Colon (tissue), 2 donors: ENCODE results near the gene SORCS2.

ENCODE experiments used
- FAIRE-seq: peaks from 2 replicates; lab custom pipeline; 2012; peaks lifted over from hg19 to GRCh38; lab: Jason Lieb, UNC
- donor health status: control.
- donor health status: control.

Gene SORCS2

DNA sequence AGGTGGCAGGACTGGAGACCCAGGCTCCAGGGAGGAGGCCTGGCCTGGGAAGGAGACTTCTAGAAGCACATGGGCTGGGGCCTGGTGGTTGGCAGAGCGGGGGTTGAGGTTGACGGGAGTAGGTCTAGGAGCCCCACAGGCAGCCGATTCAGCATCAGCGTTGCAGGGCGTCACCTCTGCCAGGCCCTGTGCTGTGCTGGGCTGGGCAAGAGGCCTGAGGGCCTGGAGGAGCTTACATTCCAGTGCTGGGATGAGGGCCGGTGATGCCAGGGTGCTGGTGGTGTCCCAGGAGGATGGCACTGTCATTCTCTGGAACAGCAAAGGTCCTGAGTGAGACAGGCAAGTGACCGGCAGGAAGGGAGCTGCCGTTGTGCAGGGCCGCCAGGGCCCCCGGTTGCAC lies 76.6 kb downstream of the SORCS2 start:
- FAIRE-seq: no peak

GRCh38 chr4:7270121-7270520 lies 77.8 kb downstream of the SORCS2 start:
- FAIRE-seq: no peak

DNA sequence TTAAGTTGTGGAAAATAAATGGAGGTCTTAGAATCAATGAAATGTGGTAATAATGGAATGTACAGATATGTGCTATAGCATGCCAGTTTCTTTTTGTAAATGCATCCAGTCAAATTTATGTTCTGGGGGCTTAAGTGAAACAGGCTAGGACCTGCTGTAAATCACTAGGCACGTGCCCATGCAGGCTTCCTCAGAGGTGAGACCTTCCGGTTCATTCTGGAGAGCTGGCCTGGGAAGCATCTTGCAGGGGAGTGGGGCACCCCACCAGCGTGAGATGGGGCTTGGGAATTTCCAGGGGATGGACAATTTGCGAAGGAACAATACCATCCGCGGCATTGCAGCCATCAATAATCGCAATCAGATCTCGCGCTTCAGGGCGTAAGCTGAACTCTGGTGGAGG lies 80.1 kb downstream of the SORCS2 start:
- FAIRE-seq: no peak

DNA sequence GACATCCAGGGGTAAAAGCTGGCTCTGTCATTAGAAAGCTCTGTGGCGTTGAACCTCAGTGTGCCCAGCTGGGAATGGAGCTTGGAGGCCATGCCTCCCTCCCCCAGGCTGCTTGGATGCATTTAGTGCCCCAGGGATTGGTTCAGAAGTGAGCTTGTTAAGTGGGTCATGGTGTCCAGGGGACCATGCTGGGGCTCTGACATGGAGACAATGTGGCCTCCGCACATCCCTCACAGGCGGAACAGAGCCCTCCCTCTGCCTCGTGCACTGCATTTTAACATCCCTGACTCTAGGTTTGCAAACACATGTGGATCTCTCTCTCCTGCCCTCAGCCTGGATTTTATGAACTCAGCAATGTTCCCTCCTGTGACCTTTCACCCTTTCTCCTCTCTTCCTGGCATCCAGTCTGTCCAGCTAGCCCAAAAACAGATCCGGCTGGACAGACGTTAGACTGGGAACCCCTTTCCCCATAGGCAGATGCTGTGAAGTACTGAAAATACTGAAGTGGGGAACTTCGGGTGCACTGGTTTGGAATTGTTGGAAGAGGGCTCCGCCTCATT lies 81.5 kb downstream of the SORCS2 start:
- no peak for FAIRE-seq

GRCh38 chr4:7275067-7275466 lies 82.7 kb downstream of the SORCS2 start:
- no peak for FAIRE-seq

GRCh38 chr4:7275490-7276154 lies 83.3 kb downstream of the SORCS2 start:
- no peak for FAIRE-seq

DNA sequence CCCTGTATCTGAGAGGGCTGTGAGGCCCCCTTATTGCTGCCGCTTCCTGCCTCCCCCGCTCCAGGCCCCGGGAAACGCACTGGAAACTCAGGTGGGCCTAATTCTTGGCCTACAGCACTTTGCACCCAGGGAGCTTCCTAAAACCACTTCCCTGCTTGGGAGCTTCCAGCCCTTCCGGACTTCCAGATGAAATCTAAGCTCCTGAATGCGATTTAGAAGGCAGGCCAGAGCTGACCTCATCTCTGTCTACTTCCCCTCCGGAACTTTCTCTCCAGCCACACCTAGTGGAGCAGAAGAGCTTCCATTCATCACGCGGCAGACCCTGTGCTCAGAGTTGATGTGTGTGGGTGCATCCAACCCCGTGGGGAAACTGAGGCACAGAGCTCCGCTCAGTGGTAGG lies 84.2 kb downstream of the SORCS2 start:
- no peak for FAIRE-seq

- no peak for FAIRE-seq
Measured at GRCh38 chr4:7278071-7278765, 85.9 kb downstream of the SORCS2 start.

GRCh38 chr4:7278981-7279380 lies 86.6 kb downstream of the SORCS2 start:
- no peak for FAIRE-seq

DNA sequence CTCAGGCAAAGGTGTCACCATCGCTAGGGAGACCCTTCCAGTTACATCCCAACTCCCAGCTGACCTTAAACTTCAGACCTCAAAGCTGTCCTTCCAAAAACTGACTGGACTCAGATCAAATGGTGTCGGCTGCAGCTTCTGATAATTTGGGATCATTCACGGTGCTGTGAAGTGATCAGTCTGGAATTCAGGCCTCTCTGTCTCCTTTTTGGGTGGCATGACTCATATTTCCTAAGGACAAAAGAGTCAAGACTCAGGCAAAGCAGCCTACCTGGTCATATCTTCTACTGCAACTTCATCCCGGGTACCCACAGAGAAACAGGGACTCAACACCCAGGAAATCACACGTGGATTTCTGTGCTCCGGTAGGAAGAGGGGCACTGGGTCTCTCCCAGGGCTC lies 87.6 kb downstream of the SORCS2 start:
- FAIRE-seq: no peak

DNA sequence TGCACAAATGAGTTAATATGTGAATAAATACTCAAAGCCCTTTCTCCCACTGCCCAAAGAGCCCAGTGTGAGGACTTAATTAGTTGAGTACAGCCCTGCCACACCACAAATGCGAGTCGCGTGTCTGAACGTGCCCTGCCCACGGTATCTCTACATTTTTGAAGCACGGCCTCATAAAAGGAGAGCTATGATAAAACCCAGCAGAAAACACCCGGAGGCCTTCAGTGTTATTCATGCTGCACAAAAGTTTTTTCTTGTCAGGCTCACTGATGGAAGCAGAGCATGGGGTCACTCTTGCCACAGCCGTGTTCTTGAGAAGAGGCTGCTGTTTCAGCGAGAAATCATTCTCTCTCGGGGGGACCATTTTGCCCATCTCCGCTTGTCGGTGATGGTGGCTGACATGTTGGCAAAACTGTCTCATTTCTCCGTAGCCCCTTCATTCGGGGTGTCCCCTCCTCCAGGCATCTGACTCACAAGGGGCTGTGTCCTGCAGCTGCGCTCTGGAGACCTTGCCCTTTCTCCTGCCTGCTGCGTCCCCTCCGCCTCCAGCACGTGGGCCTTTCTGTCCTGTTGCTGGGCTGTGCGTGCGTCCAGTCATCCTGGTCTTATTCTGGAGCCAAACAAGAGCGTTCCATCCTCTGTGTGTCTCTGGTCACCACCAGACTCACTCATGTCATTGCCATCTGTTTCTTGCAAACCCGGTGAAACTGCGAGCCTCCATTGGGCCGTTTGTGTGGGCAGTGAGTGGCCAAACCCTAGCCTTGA lies 88.8 kb downstream of the SORCS2 start:
- no peak for FAIRE-seq

DNA sequence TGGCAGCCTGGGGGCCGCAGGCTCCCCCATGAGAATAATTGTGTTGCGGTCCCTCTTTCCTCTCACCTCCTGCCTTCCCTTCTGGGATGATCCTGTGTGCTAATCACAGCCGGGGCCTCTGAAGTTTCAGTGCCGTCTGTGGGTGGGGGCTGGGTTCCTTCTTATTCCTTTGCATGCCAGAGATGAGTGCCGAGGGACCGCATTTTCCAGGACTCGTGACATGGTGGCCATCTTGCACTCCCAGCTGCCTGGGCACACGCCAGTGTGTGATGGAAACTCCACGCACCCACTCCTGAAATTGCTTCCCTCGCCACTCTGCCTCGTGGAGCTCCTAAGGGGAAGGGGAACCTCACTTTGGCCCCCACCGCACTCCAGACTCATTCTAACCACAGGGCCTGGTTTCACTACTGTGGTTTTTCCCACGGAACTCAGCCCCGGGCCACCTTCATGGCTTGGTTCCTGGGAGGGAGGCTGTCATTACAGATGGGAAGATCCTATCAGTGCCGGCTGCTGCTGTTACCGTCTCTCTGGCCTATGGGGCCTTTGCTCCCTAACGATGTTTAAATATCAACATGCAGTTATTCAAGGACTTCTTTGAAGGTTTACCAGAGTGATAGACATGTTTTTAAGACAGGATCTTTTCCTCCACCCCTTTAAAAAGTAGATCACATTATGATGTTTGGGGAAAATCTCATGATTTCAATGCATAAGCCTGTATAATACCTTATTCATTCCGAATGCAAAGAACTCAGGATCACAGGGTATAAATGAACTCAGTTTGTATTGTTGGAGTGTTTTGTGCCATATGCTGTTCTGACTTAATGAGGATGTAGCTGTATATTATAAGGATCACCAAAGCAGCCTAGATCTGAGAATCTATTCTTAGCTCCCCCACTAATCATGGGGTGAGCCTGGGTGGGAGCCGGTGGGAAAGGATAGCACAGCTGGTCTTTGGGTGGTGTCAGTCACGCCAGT lies 89.6 kb downstream of the SORCS2 start:
- FAIRE-seq: no peak

DNA sequence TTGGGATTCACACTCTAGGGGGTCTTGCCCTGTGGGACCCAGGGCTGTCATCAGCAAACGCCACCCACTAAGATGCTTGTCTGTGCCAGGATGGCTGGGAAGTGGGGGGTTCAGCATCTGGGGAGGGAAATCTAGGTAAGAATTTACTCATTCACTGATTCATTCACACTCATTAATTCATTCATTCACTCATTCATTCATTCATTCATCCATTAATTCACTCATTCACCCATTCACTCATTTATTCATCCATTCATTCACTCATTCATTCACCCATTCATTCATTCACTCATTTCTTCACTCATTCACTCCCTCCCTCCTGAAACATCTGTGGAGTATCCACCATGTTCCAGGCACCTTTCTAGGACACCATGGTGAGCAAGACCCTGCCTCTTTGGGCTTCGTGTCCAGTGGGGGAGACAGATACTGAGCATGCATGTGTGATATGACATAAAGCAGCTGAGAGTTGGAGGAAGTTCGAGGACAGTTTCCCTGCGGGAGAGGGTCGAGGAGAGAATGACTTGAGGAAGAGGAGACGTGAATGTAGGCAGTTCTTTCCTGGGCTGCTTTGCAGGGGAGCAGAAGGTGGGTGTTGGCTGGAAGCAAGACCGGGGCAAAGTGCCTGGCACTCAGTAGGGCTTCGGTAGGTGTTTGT lies 90.6 kb downstream of the SORCS2 start:
- FAIRE-seq: no peak

GRCh38 chr4:7285244-7286094 lies 93.1 kb downstream of the SORCS2 start:
- FAIRE-seq: no peak

GRCh38 chr4:7286170-7286569 lies 93.8 kb downstream of the SORCS2 start:
- FAIRE-seq: no peak

- no peak for FAIRE-seq
Measured at GRCh38 chr4:7286798-7287197, 94.5 kb downstream of the SORCS2 start.

GRCh38 chr4:7287274-7287917 lies 95.1 kb downstream of the SORCS2 start:
- FAIRE-seq: no peak

DNA sequence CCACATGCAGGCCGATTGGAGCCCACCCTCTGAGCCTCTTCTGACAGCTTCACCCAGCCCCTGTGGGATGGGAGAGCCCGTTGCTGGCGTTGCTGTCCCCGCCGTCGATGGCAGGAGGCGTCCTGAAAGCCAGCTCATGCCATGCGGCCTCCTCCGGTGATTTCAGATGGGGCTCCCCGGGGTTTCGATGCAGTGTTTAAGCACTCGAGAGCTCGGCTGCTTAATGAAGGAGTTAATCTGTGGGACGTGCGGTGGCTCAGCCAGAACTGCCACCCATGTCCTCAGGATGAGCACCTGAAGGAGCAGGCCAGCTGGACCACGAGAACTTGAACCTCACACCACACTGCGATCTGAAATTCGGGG lies 95.6 kb downstream of the SORCS2 start:
- FAIRE-seq: no peak

GRCh38 chr4:7288751-7289523 lies 96.6 kb downstream of the SORCS2 start:
- no peak for FAIRE-seq
